Kasumi-1 (cell line): ENCODE results near the gene TADA2B.
"Not testable (repeated sequence)": the region's sequence is repeated elsewhere in the genome, so short reads cannot be mapped to it uniquely, and the experiment has no call there.

Source experiments
- DNase-seq, 2 experiments: peaks; one replicate each; lab custom pipeline; 2025; lab: John Stamatoyannopoulos, UW

TADA2B gene

DNA sequence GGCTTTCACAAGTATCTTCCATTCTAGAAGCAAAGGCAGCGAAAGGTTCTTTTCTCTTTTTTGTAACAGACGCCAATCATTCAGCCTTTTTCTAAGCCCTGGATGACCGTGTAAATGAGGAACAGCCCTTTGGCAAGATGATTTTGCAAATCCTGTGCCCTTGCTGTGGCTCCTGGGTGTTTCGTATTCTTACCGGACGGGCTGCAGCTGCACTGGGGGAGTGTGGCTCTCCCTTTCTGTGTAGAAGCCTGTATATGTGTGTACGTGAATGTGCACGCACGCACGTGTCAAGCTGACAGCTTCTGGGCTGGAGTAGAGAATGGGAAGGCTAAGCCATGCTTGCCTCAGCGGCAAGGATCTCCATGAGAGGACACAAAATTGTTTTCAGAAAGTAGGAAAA is 16.5 kb downstream of the TADA2B start:
- DNase-seq: peak in 1 of 2 experiments; percentile 19

- no peak for DNase-seq
Measured at GRCh38 chr4:7060346-7061150, 17.4 kb downstream of the TADA2B start.

DNA sequence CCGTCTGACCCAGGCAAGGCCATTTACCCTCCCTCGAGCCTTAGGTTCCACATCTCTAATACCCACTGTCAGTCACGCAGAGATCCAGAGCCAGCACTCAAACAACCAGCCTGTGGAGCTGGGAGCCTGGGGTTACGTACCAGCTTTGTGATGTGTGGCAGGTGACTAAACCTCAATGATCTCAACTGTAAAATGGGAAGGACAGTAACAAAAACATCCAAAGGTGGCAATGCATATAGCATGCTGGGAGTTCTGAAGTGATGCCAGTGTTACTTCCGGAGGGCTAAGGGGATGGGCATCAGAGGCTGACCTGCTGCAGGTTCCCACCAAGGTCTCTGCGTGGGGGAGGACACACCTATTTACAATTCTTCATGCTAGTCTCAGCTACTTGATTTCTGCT is 18.6 kb downstream of the TADA2B start:
- no peak for DNase-seq

DNA sequence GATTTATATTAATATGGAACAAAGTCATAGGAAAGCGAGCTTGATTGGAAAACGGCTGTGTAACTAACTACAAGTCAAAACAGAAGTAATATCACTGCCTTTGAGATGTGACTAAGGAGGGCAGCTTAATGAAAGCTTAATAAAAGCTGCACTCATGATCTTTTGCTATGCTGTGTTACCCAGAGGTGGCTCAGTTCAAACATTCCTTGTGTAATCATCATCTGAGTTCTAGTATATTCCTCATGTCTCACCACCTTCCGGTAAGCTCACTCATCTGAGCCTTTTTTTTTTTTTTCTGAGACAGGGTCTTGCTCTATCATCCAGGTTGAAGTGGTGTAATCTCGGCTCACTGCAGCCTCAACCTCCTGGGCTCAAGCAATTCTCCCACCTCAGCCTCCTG is 19.6 kb downstream of the TADA2B start:
- no peak for DNase-seq

GRCh38 chr4:7063362-7063761 is 20.2 kb downstream of the TADA2B start:
- DNase-seq: no peak

DNA sequence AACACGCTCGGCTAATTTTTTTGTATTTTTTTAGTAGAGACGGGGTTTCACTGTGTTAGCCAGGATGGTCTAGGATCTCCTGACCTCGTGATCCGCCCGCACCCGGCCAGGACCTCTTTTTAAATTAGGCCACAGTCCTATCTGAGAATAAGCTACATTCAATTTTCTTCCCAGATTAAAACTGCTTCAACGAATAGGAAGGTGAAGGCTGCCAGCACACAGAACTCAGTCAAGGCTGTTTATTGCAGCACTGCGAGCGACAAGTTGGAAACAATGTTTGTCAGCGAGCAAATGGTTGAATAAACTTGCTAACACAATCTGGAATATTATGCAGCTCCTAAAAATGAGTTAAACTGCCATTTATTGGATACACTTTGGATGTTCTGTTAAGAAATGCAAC is 22.8 kb downstream of the TADA2B start:
- no peak for DNase-seq

GRCh38 chr4:7066493-7066892 is 23.3 kb downstream of the TADA2B start:
- no peak for DNase-seq

DNA sequence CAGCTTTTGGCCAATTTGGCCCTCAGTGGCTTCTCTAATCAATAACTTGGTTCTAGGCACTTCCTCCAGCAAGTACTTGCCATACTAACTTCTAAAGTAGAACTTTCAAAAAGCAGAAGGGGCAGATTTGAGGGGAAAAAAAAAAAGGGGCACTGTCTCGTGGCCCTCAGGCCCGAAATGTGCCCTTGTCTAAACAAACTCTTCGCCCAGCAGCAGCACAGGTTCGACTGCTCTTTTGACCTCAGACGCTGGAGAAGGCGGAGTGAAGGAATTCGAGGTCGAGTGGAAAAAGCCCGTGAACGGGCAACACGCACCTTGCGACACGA is 23.9 kb downstream of the TADA2B start:
- peak in 1 of 2 experiments; percentile 9 for DNase-seq

GRCh38 chr4:7067452-7068278 is 24.5 kb downstream of the TADA2B start, which contains the start of gene GRPEL1:
Gene GRPEL1, minus strand, starts transcription at chr4:7068064. Its CDS starts 32 bp downstream, at chr4:7068032.
- peak; percentile 99 for DNase-seq

GRCh38 chr4:7068279-7068842 is 25.2 kb downstream of the TADA2B start:
- DNase-seq: no peak

DNA sequence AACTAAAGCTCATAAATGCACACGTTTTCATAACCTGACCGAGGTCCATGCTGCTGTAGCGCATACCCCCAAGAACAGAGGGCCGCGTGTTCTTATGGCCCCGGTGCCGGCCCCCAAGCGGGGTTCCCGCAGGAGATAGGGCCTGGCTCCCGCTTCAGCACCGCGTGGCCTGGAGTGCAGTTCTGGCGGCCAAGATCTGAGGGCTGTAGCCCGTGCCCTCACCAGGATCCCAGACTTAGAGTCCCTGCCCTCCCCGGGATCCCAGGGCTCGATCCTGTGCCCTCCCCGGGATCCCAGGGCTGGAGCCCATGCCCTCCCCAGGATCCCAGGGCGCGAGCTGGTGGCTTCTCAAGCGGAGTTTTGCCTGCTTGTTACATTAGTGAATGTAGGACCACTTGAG is 25.7 kb downstream of the TADA2B start:
- DNase-seq: peak in 1 of 2 experiments; percentile 37

- DNase-seq: peak; percentile 73 to 82
Measured at GRCh38 chr4:7070729-7071511, 27.7 kb downstream of the TADA2B start.

DNA sequence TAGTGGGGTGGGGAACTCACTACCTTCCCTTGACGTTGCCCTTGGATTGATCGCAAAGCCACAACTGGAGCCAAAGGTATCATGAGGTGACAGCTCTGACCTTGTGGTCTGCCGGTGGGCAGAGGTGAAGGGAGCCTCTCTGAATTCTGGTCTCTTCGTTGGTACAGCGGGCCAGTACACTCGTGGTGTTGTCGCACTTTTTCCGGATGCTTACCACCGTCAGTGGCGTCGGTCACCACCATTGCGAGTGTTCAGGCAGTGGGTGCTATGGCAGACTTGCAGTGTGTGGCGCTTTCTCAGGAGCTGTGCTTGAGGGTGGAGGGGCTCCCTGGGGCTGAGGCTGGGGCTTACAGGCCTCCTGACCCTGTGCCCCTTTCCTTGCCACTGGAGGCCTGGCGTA is 29.9 kb downstream of the TADA2B start:
- no peak for DNase-seq

DNA sequence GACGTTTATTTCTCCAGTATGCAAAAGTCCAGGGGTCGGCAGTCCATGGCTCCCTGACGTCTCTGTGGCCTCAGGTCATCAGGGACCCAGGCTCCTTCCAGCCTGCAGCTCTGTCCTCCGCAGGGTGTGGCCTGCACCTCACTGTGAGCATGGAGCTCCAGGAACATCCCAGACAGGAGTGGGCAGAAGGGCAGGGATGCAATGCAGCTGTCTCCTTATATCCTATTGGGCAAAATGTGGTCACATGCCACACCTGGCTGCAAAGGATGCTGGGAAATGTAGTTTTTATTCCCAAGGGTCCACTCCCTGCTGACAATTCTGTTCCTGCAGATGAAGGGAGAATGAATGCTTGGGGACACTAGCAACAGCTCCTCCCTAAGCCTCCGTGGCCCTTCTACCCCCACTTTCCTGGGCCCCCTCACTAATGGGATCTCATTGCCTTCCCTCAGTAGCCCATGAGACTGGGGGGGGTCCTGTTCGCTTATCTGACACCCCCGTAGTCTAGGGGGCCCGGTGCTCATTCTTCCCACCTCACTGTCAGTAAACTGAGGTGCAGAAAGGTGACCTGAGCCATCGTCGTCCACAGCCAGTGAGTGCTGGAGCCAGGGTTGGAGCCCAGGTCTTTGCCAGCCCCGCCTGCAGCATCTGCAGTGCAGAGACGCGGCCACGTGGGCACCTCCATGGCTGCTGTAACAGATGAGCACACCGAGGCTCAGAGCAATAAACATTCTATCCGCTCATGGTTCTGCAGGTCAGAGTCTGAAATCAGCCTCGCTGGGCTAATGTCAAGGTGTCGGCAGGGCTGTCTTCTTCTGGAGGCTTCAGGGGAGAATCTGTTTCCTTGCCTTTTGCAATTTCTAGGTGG is 30.6 kb downstream of the TADA2B start:
- DNase-seq: peak; percentile 28 to 53

DNA sequence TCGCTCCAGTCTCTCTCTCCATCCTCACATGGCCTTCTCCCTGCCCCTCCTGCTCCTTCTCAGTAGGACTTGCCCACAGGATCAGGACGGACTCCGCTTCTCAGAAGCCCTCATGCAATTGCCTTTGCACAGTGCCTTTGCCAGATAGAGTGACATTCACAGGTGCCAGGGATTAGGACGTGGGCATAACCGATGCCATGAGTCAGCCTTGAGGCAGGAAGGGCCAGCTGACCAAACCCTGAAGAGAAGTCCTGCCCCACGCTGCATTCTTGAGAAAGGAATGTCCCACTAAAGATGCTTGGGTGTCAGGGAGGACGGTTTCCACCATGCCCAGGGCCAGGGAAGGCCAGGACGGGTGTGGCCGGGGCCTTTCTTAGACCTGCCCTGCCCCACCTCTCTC is 31.3 kb downstream of the TADA2B start:
- DNase-seq: no peak

DNA sequence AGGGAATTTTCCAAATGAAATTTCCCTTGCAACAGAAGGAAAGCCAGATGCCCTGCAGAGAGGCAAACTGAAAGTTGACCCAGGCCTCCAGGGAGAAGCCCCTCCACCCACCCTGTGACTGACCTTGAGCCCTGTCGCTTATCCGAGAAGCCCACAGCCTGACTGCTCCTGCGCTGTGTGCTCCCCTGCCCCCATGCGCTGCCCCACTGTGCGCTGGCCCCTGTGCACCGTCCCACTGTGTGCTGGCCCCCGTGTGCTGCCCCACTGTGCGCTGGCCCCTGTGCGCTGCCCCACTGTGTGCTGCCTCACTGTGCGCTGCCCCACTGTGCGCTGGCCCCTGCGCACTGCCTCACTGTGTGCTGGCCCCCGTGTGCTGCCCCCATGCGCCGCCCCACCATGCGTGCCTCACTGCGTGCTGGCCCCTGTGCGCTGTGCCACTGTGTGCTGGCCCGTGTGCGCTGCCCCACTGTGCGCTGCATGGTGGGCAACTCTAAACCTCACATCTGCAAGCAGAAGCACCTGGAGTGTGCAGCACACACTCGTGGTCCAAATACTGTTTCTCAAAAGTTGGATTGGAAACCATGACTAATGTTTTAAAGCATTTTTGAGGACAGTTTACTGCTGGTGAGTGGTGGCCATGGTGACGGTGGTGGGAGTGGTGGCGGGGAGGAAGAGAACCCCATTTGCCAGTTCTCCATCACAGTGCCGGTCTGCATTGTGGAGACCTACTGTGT is 33.0 kb downstream of the TADA2B start:
- no peak for DNase-seq

DNA sequence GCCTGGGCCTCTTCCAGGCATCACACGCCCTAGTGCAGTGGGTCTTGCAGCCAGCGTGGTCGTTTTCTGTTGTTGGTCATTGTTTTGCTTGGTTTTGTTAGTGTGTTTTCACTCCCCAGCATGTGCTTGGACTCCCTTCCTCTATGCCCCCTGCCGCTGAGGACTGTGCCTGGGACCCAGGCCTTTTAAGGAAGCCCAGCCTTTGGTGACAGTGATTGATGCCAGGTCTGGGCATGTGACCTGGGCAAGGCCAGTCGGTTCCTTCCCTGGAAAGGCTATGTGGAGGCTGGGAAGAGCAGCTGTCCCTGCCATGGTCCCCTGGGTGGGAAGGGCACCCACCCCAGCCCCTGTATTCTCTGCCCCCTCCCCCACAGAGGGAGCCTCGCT is 33.5 kb downstream of the TADA2B start:
- DNase-seq: no peak

- no peak for DNase-seq
Measured at GRCh38 chr4:7077371-7077770, 34.2 kb downstream of the TADA2B start.

- DNase-seq: no peak
Measured at GRCh38 chr4:7078025-7078424, 34.9 kb downstream of the TADA2B start.

- DNase-seq: not testable (repeated sequence)
Measured at GRCh38 chr4:7079483-7079882, 36.3 kb downstream of the TADA2B start.
